HCT116 (cell line): ENCODE measurements around the gene SLC35B1. TPM values are rescaled to one million over a fixed set of nuclear protein-coding genes. Genes with fewer than 3 reads are reported as not detected.

Source experiments
- ATAC-seq: fragments of 200-7000 bp; cut with Tn5 transposase; 2 replicates; pipeline ENCODE4 v1.9.1; 2020; ENCODE audit warnings: mild to moderate bottlenecking, moderate library complexity
- BruUV-seq: library from RNA; stranded (reverse); fragments of 400-500 nt; replicated peaks from 2 replicates; lab custom pipeline; 2021; lab: Mats Ljungman, UMichigan
- CTCF ChIA-PET: fragments of 300-600 bp; sonication (Branson Sonifier 250); formaldehyde crosslinking; loops from one replicate; lab custom pipeline; 2021; ENCODE audit warnings: antibody characterized with exemption; lab: Charles Lee
- POLR2A ChIA-PET: fragments of 300-600, 350-600 bp; sonication (Branson Sonifier 250); formaldehyde crosslinking; loops from one replicate; lab custom pipeline; 2021; ENCODE audit warnings: antibody characterized with exemption; lab: Charles Lee
- RAD21 ChIA-PET, 2 experiments: fragments of 300-600 bp; sonication (Branson Sonifier 250); formaldehyde crosslinking; loops; one replicate each; lab custom pipeline; 2023; ENCODE audit warnings: low total read pairs in 2 of 2; ENCODE audit not compliant: uncharacterized antibody in 2 of 2, unreplicated experiment in 2 of 2, low non-redundant PET in 1 of 2; lab: Charles Lee
- DNase-seq: peaks from one replicate; pipeline ENCODE4 v3.0.0-alpha.2; 2010; ENCODE audit warnings: low read depth, low spot score
- H2AFZ ChIP-seq: fragments of 200-600 bp; shearing (Covaris generic), sonication (generic); 2 replicates; pipeline ENCODE4 v1.6.1; 2017; ENCODE audit warnings: low read depth, mixed run types, mixed read lengths, antibody characterized with exemption, low read length; ENCODE audit not compliant: poor library complexity, severe bottlenecking
- H3K27ac ChIP-seq: 2 replicates; pipeline ENCODE4 v1.5.1; 2012; ENCODE audit warnings: low read depth, low read length
- H3K27me3 ChIP-seq: fragments of 200-600 bp; sonication (generic); 2 replicates; pipeline ENCODE4 v1.6.1; 2016; ENCODE audit warnings: mixed run types, low read length, mixed read lengths; ENCODE audit not compliant: insufficient read depth
- H3K36me3 ChIP-seq, 2 experiments: fragments of 200-500 bp in 1 of 2; fragments of 200-600 bp in 1 of 2; sonication (Bioruptor generic) in 1 of 2; sonication (generic) in 1 of 2; 2 replicates each; pipeline versions ENCODE4 v1.5.1 to v1.6.1; 2014 to 2016; ENCODE audit warnings: low read length in 2 of 2, inconsistent platforms in 1 of 2, mixed read lengths in 1 of 2, mixed run types in 1 of 2; ENCODE audit not compliant: insufficient read depth in 2 of 2, control insufficient read depth in 1 of 2
- H3K4me1 ChIP-seq, 2 experiments: fragments of 200-600 bp in 1 of 2; sonication (generic) in 1 of 2; 2 replicates each; pipeline versions ENCODE4 v1.5.1 to v1.6.1; 2012 to 2017; ENCODE audit warnings: low read length in 2 of 2, inconsistent platforms in 1 of 2, mild to moderate bottlenecking in 1 of 2, mixed read lengths in 1 of 2, mixed run types in 1 of 2, moderate library complexity in 1 of 2; ENCODE audit not compliant: insufficient read depth in 2 of 2, control insufficient read depth in 1 of 2
- H3K4me2 ChIP-seq: fragments of 200-600 bp; sonication (generic); 2 replicates; pipeline ENCODE4 v1.6.1; 2017; ENCODE audit warnings: mixed run types, low read length, mixed read lengths
- H3K4me3 ChIP-seq, 2 experiments: fragments of 200-600 bp in 1 of 2; sonication (generic) in 1 of 2; replicated peaks in 1 of 2; 2 replicates each; pipeline ENCODE4 v1.5.1; 2011 to 2016; ENCODE audit warnings: low read length in 2 of 2, control low read depth in 1 of 2, low read depth in 1 of 2, mild to moderate bottlenecking in 1 of 2, mixed read lengths in 1 of 2, mixed run types in 1 of 2
- H3K79me2 ChIP-seq: fragments of 200-600 bp; sonication (generic); 2 replicates; pipeline ENCODE4 v1.6.1; 2017; ENCODE audit warnings: mild to moderate bottlenecking, mixed run types, low read length, moderate library complexity, mixed read lengths; ENCODE audit not compliant: insufficient read depth
- H3K9ac ChIP-seq: fragments of 200-600 bp; sonication (generic); 2 replicates; pipeline ENCODE4 v1.6.1; 2016; ENCODE audit warnings: low read length, mixed read lengths
- H3K9me2 ChIP-seq: fragments of 200-600 bp; sonication (generic), shearing (Covaris generic); 2 replicates; pipeline ENCODE4 v1.6.1; 2017; ENCODE audit warnings: mixed run types, mild to moderate bottlenecking, moderate library complexity; ENCODE audit not compliant: insufficient read depth
- H3K9me3 ChIP-seq, 2 experiments: fragments of 200-500 bp in 1 of 2; fragments of 200-600 bp in 1 of 2; sonication (Bioruptor generic) in 1 of 2; sonication (generic) in 1 of 2; 2 replicates each; pipeline ENCODE4 v1.6.1; 2014 to 2017; ENCODE audit warnings: low read length in 2 of 2, mixed read lengths in 2 of 2, inconsistent platforms in 1 of 2, low read depth in 1 of 2, mild to moderate bottlenecking in 1 of 2, mixed run types in 1 of 2, moderate library complexity in 1 of 2; ENCODE audit not compliant: control insufficient read depth in 1 of 2, insufficient read depth in 1 of 2
- H4K20me1 ChIP-seq: fragments of 200-600 bp; sonication (generic), shearing (Covaris generic); 2 replicates; pipeline ENCODE4 v1.6.1; 2017; ENCODE audit warnings: mixed run types, mild to moderate bottlenecking, moderate library complexity; ENCODE audit not compliant: insufficient read depth
- CBX3 ChIP-seq: IDR thresholded peaks from 2 replicates; pipeline ENCODE4 v1.6.1; 2012; ENCODE audit warnings: low read depth
- CEBPB ChIP-seq: IDR thresholded peaks from 2 replicates; pipeline ENCODE4 v1.6.1; 2012; ENCODE audit warnings: low read depth
- EGR1 ChIP-seq: IDR thresholded peaks from 2 replicates; pipeline ENCODE4 v1.6.1; 2012; ENCODE audit warnings: low read depth
- ELF1 ChIP-seq: IDR thresholded peaks from 2 replicates; pipeline ENCODE4 v1.6.1; 2012; ENCODE audit warnings: low read depth, borderline replicate concordance
- EZH2 ChIP-seq: fragments of 200-600 bp; sonication (generic); IDR thresholded peaks from 2 replicates; pipeline ENCODE4 v1.6.1; 2017; ENCODE audit warnings: antibody characterized with exemption, mixed run types
- EZH2phosphoT487 ChIP-seq: fragments of 200-600 bp; IDR thresholded peaks from 2 replicates; pipeline ENCODE4 v1.6.1; 2018; ENCODE audit warnings: antibody characterized with exemption, borderline replicate concordance
- JUND ChIP-seq: IDR thresholded peaks from 2 replicates; pipeline ENCODE4 v1.6.1; 2012
- POLR2A ChIP-seq: IDR thresholded peaks from 2 replicates; pipeline ENCODE4 v1.7.0; 2011; ENCODE audit warnings: borderline replicate concordance; ENCODE audit not compliant: insufficient read depth, insufficient read length; ENCODE audit errors: extremely low read depth
- POLR2AphosphoS5 ChIP-seq: IDR thresholded peaks from 2 replicates; pipeline ENCODE4 v1.6.1; 2011; ENCODE audit warnings: mild to moderate bottlenecking, low read depth, low read length, moderate library complexity
- RAD21 ChIP-seq: IDR thresholded peaks from 2 replicates; pipeline ENCODE4 v1.6.1; 2012; ENCODE audit warnings: low read depth, mild to moderate bottlenecking
- SIN3A ChIP-seq: IDR thresholded peaks from 2 replicates; pipeline ENCODE4 v1.6.1; 2012; ENCODE audit warnings: low read depth
- SP1 ChIP-seq: IDR thresholded peaks from 2 replicates; pipeline ENCODE4 v1.6.1; 2012; ENCODE audit warnings: low read depth
- SRF ChIP-seq: IDR thresholded peaks from 2 replicates; pipeline ENCODE4 v1.6.1; 2012; ENCODE audit warnings: low read depth
- TCF7L2 ChIP-seq: IDR thresholded peaks from 2 replicates; pipeline ENCODE4 v1.7.0; 2011; ENCODE audit warnings: borderline replicate concordance, inconsistent platforms; ENCODE audit not compliant: insufficient read depth, insufficient read length; ENCODE audit errors: extremely low read depth
- ZNF274 ChIP-seq: fragments of 200-500 bp; sonication (Bioruptor generic); IDR thresholded peaks from 2 replicates; pipeline ENCODE4 v1.6.1; 2014; ENCODE audit warnings: mild to moderate bottlenecking, low read depth, low read length, inconsistent platforms
- intact Hi-C: fragments of 100-400 bp; cut with micrococcal nuclease; formaldehyde crosslinking; loops from 2 replicates; pipeline ENCODE4 v1.10.0; 2022
- total RNA-seq: library from RNA; stranded (reverse); gene quantifications from one replicate; pipeline ENCODE4 v1.2.1, GENCODE V29; 2021; ENCODE audit not compliant: unreplicated experiment
- TF ChIP-seq, protein P1 (sequence below): IDR thresholded peaks from 2 replicates; pipeline ENCODE4 v1.6.1; 2012
- TF ChIP-seq, protein P2 (sequence below), 3 experiments: fragments of 200-600 bp in 1 of 3; sonication (generic) in 1 of 3; IDR thresholded peaks in 2 of 3; conservative IDR thresholded peaks in 1 of 3; 2 replicates each; pipeline ENCODE4 v1.5.1; 2012 to 2017; ENCODE audit warnings: low read depth in 2 of 3, low read length in 2 of 3, antibody characterized with exemption in 1 of 3, borderline replicate concordance in 1 of 3, control low read depth in 1 of 3, mild to moderate bottlenecking in 1 of 3, mixed read lengths in 1 of 3, mixed run types in 1 of 3, moderate library complexity in 1 of 3; ENCODE audit not compliant: insufficient read depth in 1 of 3

Gene SLC35B1
- total RNA-seq, 1 experiment from 2014 or later: 87.5 TPM

DNA sequence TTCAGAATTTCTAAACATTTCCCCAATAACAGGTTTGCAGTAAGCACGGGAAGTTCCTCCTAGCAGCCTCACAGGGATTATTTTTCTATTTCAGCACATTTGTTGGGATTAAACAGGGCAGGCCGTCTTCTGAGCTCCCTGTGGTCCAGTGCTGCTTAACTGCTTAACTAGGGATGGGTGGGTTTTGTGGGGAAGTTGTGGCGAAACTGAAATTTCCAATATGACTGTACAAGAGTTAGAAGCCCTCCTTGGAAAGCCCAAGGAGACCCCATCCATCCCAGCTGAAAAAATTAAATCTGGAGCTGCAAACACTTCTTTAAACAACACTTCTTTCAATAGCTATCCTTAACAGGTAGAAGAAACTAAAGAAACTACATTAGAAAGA is 33.9 kb upstream of the SLC35B1 start:
- no peak overlapping the region for H3K27ac ChIP-seq
- H3K9ac ChIP-seq: no peak overlapping the region
- no peaks in the 10 kb centered on the region for H3K79me2 ChIP-seq
- no peak overlapping the region for H3K4me3 ChIP-seq
- no peaks in the 10 kb centered on the region for H3K36me3 ChIP-seq
- BruUV-seq: no TSS peak
- H3K9me2 ChIP-seq: no peaks in the 10 kb centered on the region
- H3K27me3 ChIP-seq: no peaks in the 10 kb centered on the region; the same call in 1 of the 2 replicates
- intact Hi-C loops: no loop called here
- POLR2A ChIA-PET: interaction anchor here (1.0 kb wide), 1 partner anchor 11 kb away, joined by 3 read pairs; no protein-coding TSS in a partner anchor
- ATAC-seq (no peak), DNase-seq (no peak)
- CTCF ChIA-PET: no interaction called here
- TF ChIP-seq, protein P1, sequence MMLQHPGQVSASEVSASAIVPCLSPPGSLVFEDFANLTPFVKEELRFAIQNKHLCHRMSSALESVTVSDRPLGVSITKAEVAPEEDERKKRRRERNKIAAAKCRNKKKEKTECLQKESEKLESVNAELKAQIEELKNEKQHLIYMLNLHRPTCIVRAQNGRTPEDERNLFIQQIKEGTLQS: no peak
- TF ChIP-seq CEBPB: no peak
- TF ChIP-seq ELF1: no peak
- no peak for TF ChIP-seq ZNF274
- TF ChIP-seq POLR2AphosphoS5: no peak
- no peak overlapping the region for H3K4me2 ChIP-seq
- RAD21 ChIA-PET: no interaction called here
- H3K4me1 ChIP-seq: no peaks in the 10 kb centered on the region
- H4K20me1 ChIP-seq: no peaks in the 10 kb centered on the region
- no peaks in the 10 kb centered on the region for H3K9me3 ChIP-seq
- H2AFZ ChIP-seq: no peak overlapping the region

DNA sequence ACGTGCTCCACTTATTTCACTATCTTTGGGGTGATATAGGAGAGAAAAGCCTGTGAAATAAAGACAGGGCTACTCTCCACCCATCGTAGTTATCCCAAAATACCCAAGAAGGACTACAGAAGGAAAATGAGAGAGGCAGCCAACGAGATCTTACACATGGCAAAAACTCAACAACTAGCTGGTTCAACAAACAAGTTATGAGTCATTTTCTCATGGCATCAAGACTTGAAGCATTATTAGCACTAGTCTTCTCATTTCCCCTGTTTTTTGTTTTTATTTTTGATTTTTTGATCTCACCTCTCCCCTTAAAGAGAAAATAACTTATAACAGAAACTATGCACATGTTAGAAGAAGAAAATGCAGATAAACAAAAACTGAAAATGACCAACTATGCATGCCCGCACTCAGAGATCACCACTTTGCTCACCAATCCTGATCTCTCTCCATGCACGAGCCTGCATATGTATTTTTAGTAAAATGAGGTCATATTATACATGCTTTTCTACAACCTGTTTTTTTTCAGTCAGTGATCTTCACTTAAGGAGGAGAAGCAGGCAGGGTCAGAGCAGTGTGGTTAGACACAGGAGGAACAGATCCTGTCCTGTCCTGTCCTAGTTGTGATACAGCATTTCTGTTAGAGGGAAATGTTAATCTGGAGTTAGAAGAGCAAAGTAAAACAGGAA is 33.4 kb upstream of the SLC35B1 start:
- ATAC-seq (no peak), DNase-seq (no peak)
- no peaks in the 10 kb centered on the region for H3K9me2 ChIP-seq
- intact Hi-C loops: no loop called here
- H3K79me2 ChIP-seq: no peaks in the 10 kb centered on the region
- H3K9me3 ChIP-seq: no peaks in the 10 kb centered on the region
- H3K36me3 ChIP-seq: no peaks in the 10 kb centered on the region
- TF ChIP-seq EZH2phosphoT487 (no peak), SIN3A (no peak), POLR2A (no peak), SRF (no peak), ZNF274 (no peak), RAD21 (no peak), EGR1 (no peak), SP1 (no peak), JUND (no peak), TCF7L2 (no peak), CBX3 (no peak), EZH2 (no peak)
- TF ChIP-seq, protein P2, sequence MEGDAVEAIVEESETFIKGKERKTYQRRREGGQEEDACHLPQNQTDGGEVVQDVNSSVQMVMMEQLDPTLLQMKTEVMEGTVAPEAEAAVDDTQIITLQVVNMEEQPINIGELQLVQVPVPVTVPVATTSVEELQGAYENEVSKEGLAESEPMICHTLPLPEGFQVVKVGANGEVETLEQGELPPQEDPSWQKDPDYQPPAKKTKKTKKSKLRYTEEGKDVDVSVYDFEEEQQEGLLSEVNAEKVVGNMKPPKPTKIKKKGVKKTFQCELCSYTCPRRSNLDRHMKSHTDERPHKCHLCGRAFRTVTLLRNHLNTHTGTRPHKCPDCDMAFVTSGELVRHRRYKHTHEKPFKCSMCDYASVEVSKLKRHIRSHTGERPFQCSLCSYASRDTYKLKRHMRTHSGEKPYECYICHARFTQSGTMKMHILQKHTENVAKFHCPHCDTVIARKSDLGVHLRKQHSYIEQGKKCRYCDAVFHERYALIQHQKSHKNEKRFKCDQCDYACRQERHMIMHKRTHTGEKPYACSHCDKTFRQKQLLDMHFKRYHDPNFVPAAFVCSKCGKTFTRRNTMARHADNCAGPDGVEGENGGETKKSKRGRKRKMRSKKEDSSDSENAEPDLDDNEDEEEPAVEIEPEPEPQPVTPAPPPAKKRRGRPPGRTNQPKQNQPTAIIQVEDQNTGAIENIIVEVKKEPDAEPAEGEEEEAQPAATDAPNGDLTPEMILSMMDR (IDR thresholded peaks at IDR 0.05 in 2 of 3, conservative IDR thresholded peaks at IDR 0.05 in 1 of 3; ENCODE audit: borderline replicate concordance in 1 of 3, insufficient read depth in 1 of 3, low read depth in 2 of 3, low read length in 2 of 3): no peak
- ChIA-PET CTCF (no interaction called here), RAD21 (no interaction called here), POLR2A (interaction anchor here (1.0 kb wide), 1 partner anchor 12 kb away, joined by 3 read pairs; no protein-coding TSS in a partner anchor)
- H3K4me1 ChIP-seq: no peaks in the 10 kb centered on the region
- no peaks in the 10 kb centered on the region; the same call in 1 of the 2 replicates for H3K27me3 ChIP-seq
- no peak overlapping the region for H3K9ac ChIP-seq
- H2AFZ ChIP-seq: no peak overlapping the region
- no TSS peak for BruUV-seq
- no peak overlapping the region for H3K27ac ChIP-seq
- no peak overlapping the region for H3K4me3 ChIP-seq
- H4K20me1 ChIP-seq: no peaks in the 10 kb centered on the region
- no peak overlapping the region for H3K4me2 ChIP-seq
